Liver (tissue), 9 donors: ENCODE results near the gene DPH5. TPM values are rescaled to one million over a fixed set of nuclear protein-coding genes. Genes with fewer than 3 reads are reported as not detected.

Experiments
- DNase-seq: peaks from one replicate; pipeline ENCODE4 v3.0.0-alpha.2; 2017; ENCODE audit warnings: low spot score
- H3K27ac ChIP-seq, 2 donors: one replicate each; pipeline ENCODE4 v1.7.0; 2013; ENCODE audit warnings: inconsistent platforms in 2 of 2, low read length in 2 of 2, control low read depth in 1 of 2, low read depth in 1 of 2, mild to moderate bottlenecking in 1 of 2
- H3K27me3 ChIP-seq, 4 donors: one replicate each; pipeline versions ENCODE4 v1.6.1 to v1.7.0; 2013; ENCODE audit warnings: low read length in 3 of 4, inconsistent platforms in 1 of 4, mild to moderate bottlenecking in 1 of 4, moderate library complexity in 1 of 4; ENCODE audit not compliant: control insufficient read depth in 4 of 4, insufficient read depth in 4 of 4
- H3K36me3 ChIP-seq, 4 donors: one replicate each; pipeline versions ENCODE4 v1.6.1 to v1.7.0; 2013; ENCODE audit warnings: low read length in 3 of 4, mild to moderate bottlenecking in 3 of 4, low read depth in 1 of 4, moderate library complexity in 1 of 4; ENCODE audit not compliant: control insufficient read depth in 4 of 4, insufficient read depth in 3 of 4
- H3K4me1 ChIP-seq, 4 donors: one replicate each; pipeline versions ENCODE4 v1.6.1 to v1.7.0; 2013; ENCODE audit warnings: low read length in 3 of 4, mild to moderate bottlenecking in 3 of 4, moderate library complexity in 1 of 4; ENCODE audit not compliant: control insufficient read depth in 4 of 4, insufficient read depth in 4 of 4
- H3K4me3 ChIP-seq, 3 donors: one replicate each; pipeline versions ENCODE4 v1.6.1 to v1.7.0; 2013; ENCODE audit warnings: low read length in 3 of 3, control low read depth in 1 of 3, low read depth in 1 of 3, mild to moderate bottlenecking in 1 of 3
- H3K9ac ChIP-seq, 2 donors: one replicate each; pipeline ENCODE4 v1.7.0; 2013; ENCODE audit warnings: low read length in 2 of 2, mild to moderate bottlenecking in 2 of 2, moderate library complexity in 2 of 2, control low read depth in 1 of 2, low read depth in 1 of 2
- H3K9me3 ChIP-seq, 4 donors: one replicate each; pipeline versions ENCODE4 v1.6.1 to v1.7.0; 2013; ENCODE audit warnings: low read length in 3 of 4; ENCODE audit not compliant: control insufficient read depth in 4 of 4
- ATF3 ChIP-seq: IDR thresholded peaks from 2 replicates; pipeline ENCODE4 v1.6.1; 2016; ENCODE audit warnings: antibody characterized with exemption
- FOXA2 ChIP-seq: IDR thresholded peaks from 2 replicates; pipeline ENCODE4 v1.6.1; 2016; ENCODE audit warnings: antibody characterized with exemption
- GABPA ChIP-seq, 2 donors: IDR thresholded peaks in 1 of 2; conservative IDR thresholded peaks in 1 of 2; 2 replicates each; pipeline ENCODE4 v1.6.1; 2016; ENCODE audit warnings: antibody characterized with exemption in 2 of 2, mild to moderate bottlenecking in 1 of 2, moderate library complexity in 1 of 2
- HNF4A ChIP-seq, 2 donors: conservative IDR thresholded peaks; 2 replicates each; pipeline ENCODE4 v1.6.1; 2016; ENCODE audit warnings: antibody characterized with exemption in 2 of 2, mild to moderate bottlenecking in 2 of 2
- MAX ChIP-seq: IDR thresholded peaks from 2 replicates; pipeline ENCODE4 v1.6.1; 2016; ENCODE audit warnings: antibody characterized with exemption
- RAD21 ChIP-seq, 2 donors: IDR thresholded peaks; 2 replicates each; pipeline ENCODE4 v1.6.1; 2016; ENCODE audit warnings: antibody characterized with exemption in 2 of 2, mild to moderate bottlenecking in 2 of 2
- SP1 ChIP-seq: IDR thresholded peaks from 2 replicates; pipeline ENCODE4 v1.6.1; 2018; ENCODE audit warnings: antibody characterized with exemption, mild to moderate bottlenecking
- WGBS: extraction: QIAGEN DNeasy Blood & Tissue Kit; methylation state at CpG from one replicate; pipeline ENCODE4 v1.1.7; 2013; 5-methylcytosine and 5-hydroxymethylcytosine counted together
- polyA plus RNA-seq, 2 donors: library from polyadenylated mRNA; stranded (reverse) in 1 of 2; unstranded in 1 of 2; fragments of 200-250 nt in 1 of 2; fragments of >200 nt in 1 of 2; fragmentation: Nextera tagmentation in 1 of 2; extraction: Ambion mirVana in 1 of 2; gene quantifications; one replicate each; pipeline versions ENCODE4 v1.2.1 to v1.2.3, GENCODE V29; 2013 to 2015
- total RNA-seq, 2 donors: library from RNA; depleted of rRNA; stranded (reverse); fragments of >200 nt; gene quantifications; one replicate each; pipeline ENCODE4 v1.2.3, GENCODE V29; 2014
- TF ChIP-seq, protein P1 (sequence below): fragments of 150-350 bp; IDR thresholded peaks from 2 replicates; pipeline ENCODE4 v1.5.1; 2017; ENCODE audit warnings: improper control_type of control experiment, low read depth, low read length; ENCODE audit not compliant: missing input control
- donor health status: healthy.
- donor health status: healthy.
- donor health status: healthy.
- donor health status: healthy.
- donor health status: healthy.

The DPH5 gene
- total and polyA plus RNA-seq, 4 donors = 12.9 to 16.3 (median 14.8) TPM

DNA sequence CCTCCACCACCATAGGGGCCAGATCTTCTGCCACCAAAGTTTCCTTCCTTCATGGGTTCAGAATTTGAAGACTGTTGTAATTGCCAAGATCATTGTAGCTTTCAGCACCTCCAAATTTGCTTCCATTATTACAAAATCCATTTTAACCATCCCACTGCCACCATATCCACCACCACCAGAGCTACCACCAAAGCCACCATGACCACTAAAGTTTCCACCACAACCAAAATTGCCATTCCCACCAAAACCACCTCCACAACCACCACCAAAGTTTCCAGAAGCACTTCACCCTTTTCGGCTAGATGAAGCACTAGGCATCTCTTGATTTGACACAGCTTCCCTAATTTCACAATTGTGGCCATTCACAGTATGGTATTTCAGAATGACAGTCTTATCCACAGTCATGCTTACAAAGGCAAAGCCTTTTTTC, 84.5 kb downstream of the DPH5 start:
- Histone ChIP-seq H3K9ac (no peak overlapping the region), H3K27ac (no peak overlapping the region), H3K4me1 (no peaks in the 10 kb centered on the region), H3K36me3 (peaks cover 2 to 11% (median 3%) of the 10 kb centered on the region in 4 donors), H3K27me3 (no peaks in the 10 kb centered on the region), H3K9me3 (no peaks in the 10 kb centered on the region), H3K4me3 (no peak overlapping the region)
- WGBS = 85% methylated on average over 1 of the region's 1 CpG
- no peak for DNase-seq
- TF ChIP-seq MAX = no peak
- TF ChIP-seq, protein P1, sequence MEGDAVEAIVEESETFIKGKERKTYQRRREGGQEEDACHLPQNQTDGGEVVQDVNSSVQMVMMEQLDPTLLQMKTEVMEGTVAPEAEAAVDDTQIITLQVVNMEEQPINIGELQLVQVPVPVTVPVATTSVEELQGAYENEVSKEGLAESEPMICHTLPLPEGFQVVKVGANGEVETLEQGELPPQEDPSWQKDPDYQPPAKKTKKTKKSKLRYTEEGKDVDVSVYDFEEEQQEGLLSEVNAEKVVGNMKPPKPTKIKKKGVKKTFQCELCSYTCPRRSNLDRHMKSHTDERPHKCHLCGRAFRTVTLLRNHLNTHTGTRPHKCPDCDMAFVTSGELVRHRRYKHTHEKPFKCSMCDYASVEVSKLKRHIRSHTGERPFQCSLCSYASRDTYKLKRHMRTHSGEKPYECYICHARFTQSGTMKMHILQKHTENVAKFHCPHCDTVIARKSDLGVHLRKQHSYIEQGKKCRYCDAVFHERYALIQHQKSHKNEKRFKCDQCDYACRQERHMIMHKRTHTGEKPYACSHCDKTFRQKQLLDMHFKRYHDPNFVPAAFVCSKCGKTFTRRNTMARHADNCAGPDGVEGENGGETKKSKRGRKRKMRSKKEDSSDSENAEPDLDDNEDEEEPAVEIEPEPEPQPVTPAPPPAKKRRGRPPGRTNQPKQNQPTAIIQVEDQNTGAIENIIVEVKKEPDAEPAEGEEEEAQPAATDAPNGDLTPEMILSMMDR = no peak
- no peak for TF ChIP-seq SP1
- TF ChIP-seq RAD21 (IDR thresholded peaks at IDR 0.05) = no peak
- no peak for TF ChIP-seq FOXA2
- TF ChIP-seq ATF3 = no peak
- no peak for TF ChIP-seq HNF4A (conservative IDR thresholded peaks at IDR 0.05)
- TF ChIP-seq GABPA (IDR thresholded peaks at IDR 0.05 in 1 of 2, conservative IDR thresholded peaks at IDR 0.05 in 1 of 2) = no peak

Other genes starting within 250 kb of the DPH5 start
- gene EXTL2, start 130.9 kb downstream of the DPH5 start, total RNA-seq = 1 to 10 TPM; 7.5 to 7.6 TPM
- gene EXTL2, start 130.9 kb downstream of the DPH5 start, polyA plus RNA-seq = 1 to 10 TPM; 3.6 to 8.7 TPM
- 10 to 100 TPM; 12.6 to 38.9 TPM for gene SLC30A7, start 129.7 kb downstream of the DPH5 start, total RNA-seq
- 1 to 10 TPM; 6.0 to 9.1 TPM for gene SLC30A7, start 129.7 kb downstream of the DPH5 start, polyA plus RNA-seq
- gene S1PR1, start 211.2 kb upstream of the DPH5 start, total RNA-seq = 10 to 100 TPM; 12.7 to 13.9 TPM
- gene S1PR1, start 211.2 kb upstream of the DPH5 start, polyA plus RNA-seq = 1 to 10 TPM; 7.8 to 9.4 TPM